Chondrocyte (in vitro differentiated cells): ENCODE measurements around the gene PLEKHH1. TPM values are rescaled to one million over a fixed set of nuclear protein-coding genes. Genes with fewer than 3 reads are reported as not detected.
"Not testable (repeated sequence)": the region's sequence is repeated elsewhere in the genome, so short reads cannot be mapped to it uniquely, and the experiment has no call there.

Experiments used
- DNase-seq: peaks from one replicate; pipeline ENCODE4 v3.0.0; 2021; ENCODE audit warnings: mixed read lengths, low spot score
- H3K27ac Mint-ChIP-seq: one replicate; pipeline ENCODE4 v1.8.0; 2021; ENCODE audit warnings: mild to moderate bottlenecking, moderate library complexity, mixed read lengths; ENCODE audit not compliant: unreplicated experiment
- H3K27me3 Mint-ChIP-seq: 2 replicates; pipeline ENCODE4 v1.8.0; 2021; ENCODE audit warnings: low read depth, mixed read lengths
- H3K36me3 Mint-ChIP-seq: 2 replicates; pipeline ENCODE4 v1.8.0; 2021; ENCODE audit warnings: low read depth, mixed read lengths
- H3K4me1 Mint-ChIP-seq: 2 replicates; pipeline ENCODE4 v1.8.0; 2021; ENCODE audit warnings: low read depth, mild to moderate bottlenecking, mixed read lengths
- H3K4me3 Mint-ChIP-seq: one replicate; pipeline ENCODE4 v1.8.0; 2021; ENCODE audit warnings: mild to moderate bottlenecking, moderate library complexity, mixed read lengths; ENCODE audit not compliant: unreplicated experiment
- H3K9me3 Mint-ChIP-seq: 2 replicates; pipeline ENCODE4 v1.8.0; 2021; ENCODE audit warnings: low read depth, mixed read lengths
- total RNA-seq: library from RNA; stranded (reverse); gene quantifications from 3 replicates; pipeline ENCODE4 v1.2.1, GENCODE V29; 2021
- TF ChIP-seq, protein P1 (sequence below): fragments of 200-600 bp; sonication (generic); IDR thresholded peaks from 2 replicates; pipeline ENCODE4 v1.5.0; 2021; ENCODE audit warnings: antibody characterized with exemption, mild to moderate bottlenecking, moderate library complexity

PLEKHH1 gene
- total RNA-seq, 1 donor from 2014 or later: 2.8 TPM

DNA sequence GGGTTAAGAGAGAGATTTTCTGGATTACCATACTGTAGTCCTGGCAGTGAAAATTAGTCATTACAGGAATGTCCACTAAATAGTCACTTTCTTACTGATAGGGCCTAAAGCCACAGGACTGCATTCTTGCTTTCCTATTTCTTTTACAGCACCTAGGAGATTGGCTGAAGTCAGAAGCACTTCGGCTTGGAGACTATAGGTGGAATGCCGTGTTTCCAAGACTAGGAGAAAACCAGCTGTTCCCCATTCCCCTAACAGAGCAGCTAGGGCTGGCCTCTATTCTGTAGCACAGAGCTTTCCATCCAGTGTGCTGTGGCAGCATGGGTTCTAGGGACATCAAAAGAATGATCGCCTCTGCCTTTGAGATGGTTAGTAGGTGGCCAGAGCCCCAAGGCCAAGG is 51.9 kb downstream of the PLEKHH1 start:
- no peak overlapping the region for H3K4me3 Mint-ChIP-seq
- no peaks in the 10 kb centered on the region for H3K9me3 Mint-ChIP-seq
- no peak for DNase-seq
- no peak overlapping the region for H3K27ac Mint-ChIP-seq
- H3K4me1 Mint-ChIP-seq: no peaks in the 10 kb centered on the region
- H3K27me3 Mint-ChIP-seq: no peaks in the 10 kb centered on the region
- peaks cover 4% of the 10 kb centered on the region for H3K36me3 Mint-ChIP-seq
- TF ChIP-seq, protein P1, sequence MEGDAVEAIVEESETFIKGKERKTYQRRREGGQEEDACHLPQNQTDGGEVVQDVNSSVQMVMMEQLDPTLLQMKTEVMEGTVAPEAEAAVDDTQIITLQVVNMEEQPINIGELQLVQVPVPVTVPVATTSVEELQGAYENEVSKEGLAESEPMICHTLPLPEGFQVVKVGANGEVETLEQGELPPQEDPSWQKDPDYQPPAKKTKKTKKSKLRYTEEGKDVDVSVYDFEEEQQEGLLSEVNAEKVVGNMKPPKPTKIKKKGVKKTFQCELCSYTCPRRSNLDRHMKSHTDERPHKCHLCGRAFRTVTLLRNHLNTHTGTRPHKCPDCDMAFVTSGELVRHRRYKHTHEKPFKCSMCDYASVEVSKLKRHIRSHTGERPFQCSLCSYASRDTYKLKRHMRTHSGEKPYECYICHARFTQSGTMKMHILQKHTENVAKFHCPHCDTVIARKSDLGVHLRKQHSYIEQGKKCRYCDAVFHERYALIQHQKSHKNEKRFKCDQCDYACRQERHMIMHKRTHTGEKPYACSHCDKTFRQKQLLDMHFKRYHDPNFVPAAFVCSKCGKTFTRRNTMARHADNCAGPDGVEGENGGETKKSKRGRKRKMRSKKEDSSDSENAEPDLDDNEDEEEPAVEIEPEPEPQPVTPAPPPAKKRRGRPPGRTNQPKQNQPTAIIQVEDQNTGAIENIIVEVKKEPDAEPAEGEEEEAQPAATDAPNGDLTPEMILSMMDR: no peak

DNA sequence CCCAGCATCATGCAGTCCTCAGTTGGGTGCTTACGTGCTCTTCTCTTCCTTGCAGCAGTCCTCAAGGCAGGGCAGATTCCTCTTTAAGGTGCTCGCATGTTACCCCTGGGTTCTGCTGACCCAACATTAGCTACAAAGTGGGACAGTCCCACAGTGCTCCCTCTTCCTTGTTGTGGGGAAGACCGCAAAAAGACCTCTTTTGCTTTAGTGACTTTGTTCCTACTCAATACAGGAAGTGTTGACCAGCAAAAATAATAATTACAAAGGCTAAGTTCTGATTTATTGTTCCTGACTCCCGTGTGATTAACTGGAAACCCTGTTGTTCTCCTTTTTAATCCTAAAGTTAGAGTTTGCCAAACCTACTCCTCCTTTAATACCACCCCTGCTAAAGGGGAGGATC is 53.3 kb downstream of the PLEKHH1 start:
- Mint-ChIP-seq H3K27ac (no peak overlapping the region), H3K27me3 (no peaks in the 10 kb centered on the region), H3K4me1 (no peaks in the 10 kb centered on the region), H3K36me3 (peaks cover 4% of the 10 kb centered on the region), H3K9me3 (no peaks in the 10 kb centered on the region), H3K4me3 (no peak overlapping the region)
- TF ChIP-seq, protein P1: no peak
- DNase-seq: no peak

DNA sequence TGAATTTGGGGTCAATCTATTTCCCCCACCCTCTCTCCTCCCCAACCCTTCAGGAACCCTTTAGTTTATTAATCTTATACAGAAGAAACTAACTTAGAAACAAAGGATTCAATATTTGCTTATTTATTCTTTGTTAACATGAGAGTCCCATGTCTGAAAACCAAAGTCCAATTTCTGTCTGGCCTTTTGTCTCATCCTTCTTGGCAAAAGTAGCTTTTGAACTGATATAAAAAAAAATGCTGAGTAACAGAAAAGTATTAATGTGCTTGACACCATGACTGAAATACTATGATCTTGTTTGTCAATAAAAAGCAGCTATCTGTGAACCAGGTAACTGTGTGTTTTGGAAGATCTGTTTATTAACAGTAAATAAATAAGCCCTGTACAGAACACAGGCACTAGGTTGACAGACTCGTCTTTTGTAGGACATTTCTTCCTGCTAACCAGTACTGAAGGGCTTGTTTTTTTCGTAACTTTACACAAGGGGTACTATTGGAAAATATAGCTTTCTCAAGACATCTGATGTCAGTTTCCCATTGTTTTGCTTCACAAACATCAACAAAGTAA is 56.2 kb downstream of the PLEKHH1 start:
- DNase-seq: no peak
- Mint-ChIP-seq H3K36me3 (peaks cover 7% of the 10 kb centered on the region), H3K27ac (no peak overlapping the region), H3K27me3 (no peaks in the 10 kb centered on the region), H3K9me3 (no peaks in the 10 kb centered on the region), H3K4me3 (no peak overlapping the region), H3K4me1 (no peaks in the 10 kb centered on the region)
- TF ChIP-seq, protein P1: no peak

DNA sequence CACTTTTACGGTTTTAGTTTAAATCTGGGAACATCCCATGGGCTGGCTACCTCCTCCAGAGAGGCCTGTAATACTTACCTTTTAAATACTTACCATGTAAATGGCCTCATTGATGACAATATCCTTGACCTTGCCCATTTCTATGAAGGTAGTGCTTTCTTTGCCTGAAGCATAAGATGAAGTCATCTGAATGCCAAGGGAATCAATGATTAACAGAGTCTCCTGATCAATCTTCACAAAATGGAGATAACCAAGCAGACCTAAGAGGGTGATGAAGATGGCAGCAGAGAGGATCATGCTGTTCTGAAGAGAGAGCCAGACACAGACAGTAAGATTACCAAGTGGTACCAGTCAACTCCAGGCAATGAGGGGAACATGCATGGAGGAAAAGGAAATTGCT is 60.6 kb downstream of the PLEKHH1 start:
- not testable (repeated sequence) for H3K27ac Mint-ChIP-seq, H3K36me3 Mint-ChIP-seq, H3K4me3 Mint-ChIP-seq, DNase-seq, H3K9me3 Mint-ChIP-seq, H3K27me3 Mint-ChIP-seq, H3K4me1 Mint-ChIP-seq

DNA sequence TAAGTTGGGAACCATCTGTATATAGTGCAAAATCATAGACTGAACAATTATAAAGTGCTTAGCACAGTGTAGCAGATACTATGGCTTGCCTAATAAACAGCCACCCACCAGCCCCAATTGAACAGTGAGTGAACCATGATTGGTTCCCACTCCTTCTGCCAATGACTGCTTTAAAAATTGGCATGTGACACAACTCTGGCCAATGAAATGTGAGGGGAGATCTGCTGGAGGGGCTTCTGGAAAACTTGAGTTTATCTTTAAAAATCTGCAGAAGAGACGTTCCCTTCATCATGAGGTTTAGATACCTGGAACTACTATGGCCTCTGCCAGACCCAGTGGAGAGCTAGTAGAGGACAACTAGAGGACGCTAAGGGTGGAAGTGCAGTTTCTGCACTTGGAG is 62.3 kb downstream of the PLEKHH1 start:
- H3K36me3 Mint-ChIP-seq: peaks cover 3% of the 10 kb centered on the region
- no peaks in the 10 kb centered on the region for H3K27me3 Mint-ChIP-seq
- no peak overlapping the region for H3K27ac Mint-ChIP-seq
- no peak overlapping the region for H3K4me3 Mint-ChIP-seq
- no peak for DNase-seq
- H3K9me3 Mint-ChIP-seq: no peaks in the 10 kb centered on the region
- H3K4me1 Mint-ChIP-seq: peaks cover 16% of the 10 kb centered on the region
- TF ChIP-seq, protein P1: no peak
